Measurements from ENCODE around the gene FLOT2.

DNA sequence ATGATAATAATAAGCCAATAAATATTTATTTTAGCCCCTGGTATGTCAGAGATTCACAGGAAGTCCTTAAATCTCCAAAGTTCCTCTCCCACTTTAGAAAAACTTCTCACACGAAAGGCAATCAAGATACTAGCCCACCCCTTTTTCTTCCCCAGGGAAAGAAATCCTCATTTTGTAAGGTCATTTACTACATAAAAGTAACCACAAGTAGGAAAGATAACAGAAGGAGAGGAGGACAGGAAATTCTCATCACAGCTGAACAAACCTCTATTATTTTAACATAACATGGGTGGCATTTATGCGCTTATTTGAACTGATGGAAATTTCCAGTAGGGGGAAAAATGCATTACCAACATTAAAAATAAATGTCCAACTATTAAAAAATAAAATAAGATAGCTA, 58.3 kb downstream of the FLOT2 start:
- TF ChIP-seq, protein P1, sequence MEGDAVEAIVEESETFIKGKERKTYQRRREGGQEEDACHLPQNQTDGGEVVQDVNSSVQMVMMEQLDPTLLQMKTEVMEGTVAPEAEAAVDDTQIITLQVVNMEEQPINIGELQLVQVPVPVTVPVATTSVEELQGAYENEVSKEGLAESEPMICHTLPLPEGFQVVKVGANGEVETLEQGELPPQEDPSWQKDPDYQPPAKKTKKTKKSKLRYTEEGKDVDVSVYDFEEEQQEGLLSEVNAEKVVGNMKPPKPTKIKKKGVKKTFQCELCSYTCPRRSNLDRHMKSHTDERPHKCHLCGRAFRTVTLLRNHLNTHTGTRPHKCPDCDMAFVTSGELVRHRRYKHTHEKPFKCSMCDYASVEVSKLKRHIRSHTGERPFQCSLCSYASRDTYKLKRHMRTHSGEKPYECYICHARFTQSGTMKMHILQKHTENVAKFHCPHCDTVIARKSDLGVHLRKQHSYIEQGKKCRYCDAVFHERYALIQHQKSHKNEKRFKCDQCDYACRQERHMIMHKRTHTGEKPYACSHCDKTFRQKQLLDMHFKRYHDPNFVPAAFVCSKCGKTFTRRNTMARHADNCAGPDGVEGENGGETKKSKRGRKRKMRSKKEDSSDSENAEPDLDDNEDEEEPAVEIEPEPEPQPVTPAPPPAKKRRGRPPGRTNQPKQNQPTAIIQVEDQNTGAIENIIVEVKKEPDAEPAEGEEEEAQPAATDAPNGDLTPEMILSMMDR (optimal IDR thresholded peaks at IDR 0.05 in 1 of 3, IDR thresholded peaks at IDR 0.05 in 1 of 3, conservative IDR thresholded peaks at IDR 0.05 in 1 of 3; ENCODE audit: extremely low read depth in 1 of 3, insufficient read depth in 2 of 3, low read length in 3 of 3) = no peak
- TF ChIP-seq EZH2 (IDR thresholded peaks at IDR 0.05; ENCODE audit: low read length) = no peak

Data from keratinocyte (primary cell).